ENCODE data around the gene EFNA2.

Gene EFNA2

GRCh38 chr19:1310853-1311180 lies 25.1 kb downstream of the EFNA2 start:
- H3K27me3 ChIP-seq (replicated peaks): peaks cover 1% of the 10 kb centered on the region
- in situ Hi-C loops (cut with HindIII; ENCODE audit: low pct_ligation_motif_present, low sequenced_read_pairs): no loop called here
- no peak overlapping the region for H3K27ac ChIP-seq
- no peaks in the 10 kb centered on the region for H3K36me3 ChIP-seq (replicated peaks)
- H3K4me3 ChIP-seq (ENCODE audit: low read depth, low read length): no peak overlapping the region
- TF ChIP-seq CTCF (IDR thresholded peaks at IDR 0.05; ENCODE audit: low read depth, low read length, missing control alignments): no peak
- DNase-seq: no peak

GRCh38 chr19:1311543-1312091 lies 25.9 kb downstream of the EFNA2 start:
- in situ Hi-C loops (cut with HindIII; ENCODE audit: low pct_ligation_motif_present, low sequenced_read_pairs): no loop called here
- H3K4me3 ChIP-seq (ENCODE audit: low read depth, low read length): no peak overlapping the region
- H3K36me3 ChIP-seq (replicated peaks): no peaks in the 10 kb centered on the region
- TF ChIP-seq CTCF (IDR thresholded peaks at IDR 0.05; ENCODE audit: low read depth, low read length, missing control alignments): no peak
- H3K27me3 ChIP-seq (replicated peaks): peaks cover 8% of the 10 kb centered on the region
- no peak overlapping the region for H3K27ac ChIP-seq
- no peak for DNase-seq

- H3K27ac ChIP-seq: no peak overlapping the region
- in situ Hi-C loops (cut with HindIII; ENCODE audit: low pct_ligation_motif_present, low sequenced_read_pairs): no loop called here
Measured at GRCh38 chr19:1312767-1313694, 27.4 kb downstream of the EFNA2 start.

GRCh38 chr19:1313695-1314613 lies 28.3 kb downstream of the EFNA2 start:
- H3K27me3 ChIP-seq (replicated peaks): peaks cover 26% of the 10 kb centered on the region
- no peak for DNase-seq
- no peaks in the 10 kb centered on the region for H3K36me3 ChIP-seq (replicated peaks)
- no peak overlapping the region for H3K27ac ChIP-seq
- no peak for TF ChIP-seq CTCF (IDR thresholded peaks at IDR 0.05; ENCODE audit: low read depth, low read length, missing control alignments)
- in situ Hi-C loops (cut with HindIII; ENCODE audit: low pct_ligation_motif_present, low sequenced_read_pairs): no loop called here
- no peak overlapping the region for H3K4me3 ChIP-seq (ENCODE audit: low read depth, low read length)

More at GRCh38 chr19:1312767-1313694, 27.4 kb downstream of the EFNA2 start:
- Histone ChIP-seq H3K4me3 (ENCODE audit: low read depth, low read length) (no peak overlapping the region), H3K27me3 (replicated peaks) (peaks cover 21% of the 10 kb centered on the region), H3K36me3 (replicated peaks) (no peaks in the 10 kb centered on the region)
- peak; percentile 45 for DNase-seq
- no peak for TF ChIP-seq CTCF (IDR thresholded peaks at IDR 0.05; ENCODE audit: low read depth, low read length, missing control alignments)

GRCh38 chr19:1315470-1316166 lies 29.9 kb downstream of the EFNA2 start:
- Histone ChIP-seq H3K27me3 (replicated peaks) (peaks cover 26% of the 10 kb centered on the region), H3K27ac (no peak overlapping the region), H3K36me3 (replicated peaks) (no peaks in the 10 kb centered on the region), H3K4me3 (ENCODE audit: low read depth, low read length) (no peak overlapping the region)
- in situ Hi-C loops (cut with HindIII; ENCODE audit: low pct_ligation_motif_present, low sequenced_read_pairs): no loop called here
- TF ChIP-seq CTCF (IDR thresholded peaks at IDR 0.05; ENCODE audit: low read depth, low read length, missing control alignments): peak; percentile 51
- DNase-seq: peak; percentile 8
